HEK293 (cell line): ENCODE results near the gene LDLRAD4.

Experiments used
- ZNF274 ChIP-seq, 2 experiments: fragments of 200-500 bp in 1 of 2; fragments of 450-650 bp in 1 of 2; sonication (Bioruptor generic) in 1 of 2; formaldehyde crosslinking in 1 of 2; IDR thresholded peaks; 2 replicates each; pipeline versions ENCODE4 v1.5.1 to v1.6.1; 2014 to 2016; ENCODE audit warnings: borderline replicate concordance in 1 of 2, inconsistent platforms in 1 of 2, low read length in 1 of 2, missing biosample characterization in 1 of 2, missing genetic modification characterization in 1 of 2
- TF ChIP-seq, protein P1 (sequence below): fragments of 450-650 bp; formaldehyde crosslinking; IDR thresholded peaks from 2 replicates; pipeline ENCODE4 v1.5.1; 2016; ENCODE audit warnings: missing biosample characterization, missing genetic modification characterization, low read depth
- TF ChIP-seq, protein P2 (sequence below): fragments of 450-650 bp; formaldehyde crosslinking; IDR thresholded peaks from 2 replicates; pipeline ENCODE4 v1.5.1; 2016; ENCODE audit warnings: missing biosample characterization, missing genetic modification characterization

DNA sequence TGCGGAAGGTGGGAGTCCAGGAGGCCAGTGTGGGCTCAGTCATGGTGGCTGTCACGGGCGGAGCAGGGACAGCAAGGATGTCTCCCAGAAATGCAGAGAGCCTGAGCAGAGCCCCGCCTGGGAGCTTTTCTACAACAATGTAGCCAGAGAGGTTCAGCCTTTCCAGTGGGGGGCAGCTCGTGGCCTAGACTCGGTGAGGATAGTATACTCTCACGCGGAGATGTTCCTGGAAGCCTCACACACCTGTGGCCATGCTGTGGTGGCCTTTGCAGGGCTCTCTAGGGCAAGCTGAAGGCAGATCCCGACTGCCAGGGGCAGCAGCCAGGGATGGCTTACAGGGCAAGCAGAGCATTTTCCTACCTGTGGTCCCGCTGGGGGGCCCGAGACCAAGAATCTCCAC lies 244.1 kb downstream of the LDLRAD4 start:
- TF ChIP-seq, protein P1, sequence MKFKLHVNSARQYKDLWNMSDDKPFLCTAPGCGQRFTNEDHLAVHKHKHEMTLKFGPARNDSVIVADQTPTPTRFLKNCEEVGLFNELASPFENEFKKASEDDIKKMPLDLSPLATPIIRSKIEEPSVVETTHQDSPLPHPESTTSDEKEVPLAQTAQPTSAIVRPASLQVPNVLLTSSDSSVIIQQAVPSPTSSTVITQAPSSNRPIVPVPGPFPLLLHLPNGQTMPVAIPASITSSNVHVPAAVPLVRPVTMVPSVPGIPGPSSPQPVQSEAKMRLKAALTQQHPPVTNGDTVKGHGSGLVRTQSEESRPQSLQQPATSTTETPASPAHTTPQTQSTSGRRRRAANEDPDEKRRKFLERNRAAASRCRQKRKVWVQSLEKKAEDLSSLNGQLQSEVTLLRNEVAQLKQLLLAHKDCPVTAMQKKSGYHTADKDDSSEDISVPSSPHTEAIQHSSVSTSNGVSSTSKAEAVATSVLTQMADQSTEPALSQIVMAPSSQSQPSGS (tag by site-specific recombination), result no peak
- TF ChIP-seq ZNF274 (IDR thresholded peaks at IDR 0.05; ENCODE audit: low read length) (no peak), ZNF274 (tag by site-specific recombination; IDR thresholded peaks at IDR 0.05; ENCODE audit: borderline replicate concordance) (no peak)
- TF ChIP-seq, protein P2, sequence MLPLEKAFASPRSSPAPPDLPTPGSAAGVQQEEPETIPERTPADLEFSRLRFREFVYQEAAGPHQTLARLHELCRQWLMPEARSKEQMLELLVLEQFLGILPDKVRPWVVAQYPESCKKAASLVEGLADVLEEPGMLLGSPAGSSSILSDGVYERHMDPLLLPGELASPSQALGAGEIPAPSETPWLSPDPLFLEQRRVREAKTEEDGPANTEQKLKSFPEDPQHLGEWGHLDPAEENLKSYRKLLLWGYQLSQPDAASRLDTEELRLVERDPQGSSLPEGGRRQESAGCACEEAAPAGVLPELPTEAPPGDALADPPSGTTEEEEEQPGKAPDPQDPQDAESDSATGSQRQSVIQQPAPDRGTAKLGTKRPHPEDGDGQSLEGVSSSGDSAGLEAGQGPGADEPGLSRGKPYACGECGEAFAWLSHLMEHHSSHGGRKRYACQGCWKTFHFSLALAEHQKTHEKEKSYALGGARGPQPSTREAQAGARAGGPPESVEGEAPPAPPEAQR, result no peak
